CD14-positive monocyte (primary cell): ENCODE data around the gene TUBB4B. TPM values are rescaled to one million over a fixed set of nuclear protein-coding genes. Genes with fewer than 3 reads are reported as not detected.
A peak's percentile ranks its signal among the peaks of the same experiment; 100 is the strongest.
"Not testable (repeated sequence)": the region's sequence is repeated elsewhere in the genome, so short reads cannot be mapped to it uniquely, and the experiment has no call there.

Experiments used
- DNase-seq, 3 donors: peaks; one replicate each; pipeline ENCODE4 v3.0.0-alpha.2; 2011 to 2022
- H2AFZ ChIP-seq: 2 replicates; pipeline ENCODE4 v1.6.0; 2012; ENCODE audit warnings: mild to moderate bottlenecking, low read depth, low read length, inconsistent platforms; ENCODE audit not compliant: insufficient read depth, poor library complexity, severe bottlenecking
- H3K27ac ChIP-seq, 2 donors: 1 replicate in 1 of 2; 2 replicates in 1 of 2; pipeline ENCODE4 v1.5.1; 2012 to 2013; ENCODE audit warnings: low read length in 2 of 2, control low read depth in 1 of 2, inconsistent platforms in 1 of 2, low read depth in 1 of 2, mild to moderate bottlenecking in 1 of 2
- H3K27me3 ChIP-seq, 2 donors: one replicate each; pipeline versions ENCODE4 v1.6.0 to v1.6.1; 2011 to 2013; ENCODE audit warnings: low read length in 2 of 2; ENCODE audit not compliant: control insufficient read depth in 2 of 2, insufficient read depth in 2 of 2
- H3K36me3 ChIP-seq, 2 donors: replicated peaks in 1 of 2; 1 replicate in 1 of 2; 2 replicates in 1 of 2; pipeline versions ENCODE4 v1.5.1 to v1.6.1; 2012 to 2013; ENCODE audit warnings: low read length in 2 of 2, control low read depth in 1 of 2, inconsistent platforms in 1 of 2, mild to moderate bottlenecking in 1 of 2; ENCODE audit not compliant: insufficient read depth in 2 of 2, control insufficient read depth in 1 of 2
- H3K4me1 ChIP-seq, 2 donors: 1 replicate in 1 of 2; 2 replicates in 1 of 2; pipeline versions ENCODE4 v1.5.1 to v1.6.1; 2012 to 2013; ENCODE audit warnings: low read length in 2 of 2, control low read depth in 1 of 2, inconsistent platforms in 1 of 2, mild to moderate bottlenecking in 1 of 2, moderate library complexity in 1 of 2; ENCODE audit not compliant: insufficient read depth in 2 of 2, control insufficient read depth in 1 of 2
- H3K4me2 ChIP-seq: replicated peaks from 2 replicates; pipeline ENCODE3; 2012; ENCODE audit warnings: low read length, moderate library complexity, mild to moderate bottlenecking; ENCODE audit not compliant: poor library complexity, severe bottlenecking; ENCODE audit errors: extremely low read depth
- H3K4me3 ChIP-seq, 3 experiments: fragments of 200-600 bp in 1 of 3; sonication (generic) in 1 of 3; replicated peaks in 1 of 3; 1 replicate in 2 of 3; 2 replicates in 1 of 3; pipeline ENCODE4 v1.5.1; 2011 to 2013; ENCODE audit warnings: low read length in 3 of 3, mild to moderate bottlenecking in 3 of 3, control low read depth in 2 of 3, low read depth in 2 of 3, inconsistent platforms in 1 of 3, moderate library complexity in 1 of 3
- H3K79me2 ChIP-seq: 2 replicates; pipeline ENCODE4 v1.6.0; 2012; ENCODE audit warnings: mild to moderate bottlenecking, control low read depth, inconsistent platforms, low read length, moderate library complexity; ENCODE audit not compliant: insufficient read depth
- H3K9ac ChIP-seq: 2 replicates; pipeline ENCODE4 v1.6.0; 2017; ENCODE audit warnings: low read length, mild to moderate bottlenecking; ENCODE audit not compliant: insufficient read depth, poor library complexity, severe bottlenecking
- H3K9me3 ChIP-seq, 2 donors: replicated peaks in 1 of 2; 1 replicate in 1 of 2; 2 replicates in 1 of 2; pipeline versions ENCODE4 v1.5.1 to v1.6.1; 2012 to 2013; ENCODE audit warnings: low read length in 2 of 2, control low read depth in 1 of 2; ENCODE audit not compliant: control insufficient read depth in 1 of 2, insufficient read depth in 1 of 2
- H4K20me1 ChIP-seq: 2 replicates; pipeline ENCODE4 v1.6.0; 2012; ENCODE audit warnings: mild to moderate bottlenecking, low read length, control low read depth, moderate library complexity; ENCODE audit not compliant: insufficient read depth
- H3K27ac Mint-ChIP-seq, 7 donors: one replicate each; pipeline ENCODE4 v1.8.0; 2020; ENCODE audit warnings: mild to moderate bottlenecking in 7 of 7, mixed read lengths in 7 of 7, moderate library complexity in 6 of 7, inconsistent platforms in 2 of 7
- H3K27me3 Mint-ChIP-seq, 3 donors: one replicate each; pipeline ENCODE4 v1.8.0; 2021 to 2022; ENCODE audit warnings: low read depth in 3 of 3, mild to moderate bottlenecking in 3 of 3, mixed read lengths in 3 of 3, moderate library complexity in 3 of 3, inconsistent platforms in 1 of 3
- H3K36me3 Mint-ChIP-seq, 2 donors: one replicate each; pipeline ENCODE4 v1.8.0; 2020; ENCODE audit warnings: mixed read lengths in 2 of 2, inconsistent platforms in 1 of 2, mild to moderate bottlenecking in 1 of 2
- H3K4me1 Mint-ChIP-seq: one replicate; pipeline ENCODE4 v1.8.0; 2020; ENCODE audit warnings: mild to moderate bottlenecking, mixed read lengths
- H3K4me3 Mint-ChIP-seq, 2 donors: one replicate each; pipeline ENCODE4 v1.8.0; 2020; ENCODE audit warnings: mild to moderate bottlenecking in 2 of 2, mixed read lengths in 2 of 2, moderate library complexity in 1 of 2
- H3K9me3 Mint-ChIP-seq, 7 donors: one replicate each; pipeline ENCODE4 v1.8.0; 2020 to 2022; ENCODE audit warnings: mixed read lengths in 7 of 7, mild to moderate bottlenecking in 6 of 7, moderate library complexity in 6 of 7, inconsistent platforms in 2 of 7
- WGBS: methylation state at CpG from one replicate; pipeline ENCODE4 v1.1.5; 2013; ENCODE audit warnings: missing lambda C conversion rate; ENCODE audit not compliant: insufficient coverage; 5-methylcytosine and 5-hydroxymethylcytosine counted together
- intact Hi-C, 2 donors: fragments of 100-400 bp; cut with micrococcal nuclease; formaldehyde crosslinking; loops; one replicate each; pipeline versions ENCODE4 v1.15.0 to v1.15.1; 2023
- polyA plus RNA-seq, 3 donors: library from polyadenylated mRNA; depleted of rRNA in 1 of 3; unstranded in 2 of 3; stranded (reverse) in 1 of 3; fragments of 300-500 nt in 2 of 3; fragments of >200 nt in 1 of 3; fragmentation: Illumina TruSeq in 2 of 3; gene quantifications; 1 replicate in 2 of 3; 2 replicates in 1 of 3; pipeline ENCODE4 v1.2.3, GENCODE V29; 2012 to 2021
- TF ChIP-seq, protein P1 (sequence below): fragments of 200-600 bp; IDR thresholded peaks from one replicate; pipeline ENCODE4 v1.8.0; 2022; ENCODE audit warnings: antibody characterized with exemption, mild to moderate bottlenecking

Gene TUBB4B
- polyA plus RNA-seq, 3 donors: 58.1 to 284 (median 70.8) TPM

DNA sequence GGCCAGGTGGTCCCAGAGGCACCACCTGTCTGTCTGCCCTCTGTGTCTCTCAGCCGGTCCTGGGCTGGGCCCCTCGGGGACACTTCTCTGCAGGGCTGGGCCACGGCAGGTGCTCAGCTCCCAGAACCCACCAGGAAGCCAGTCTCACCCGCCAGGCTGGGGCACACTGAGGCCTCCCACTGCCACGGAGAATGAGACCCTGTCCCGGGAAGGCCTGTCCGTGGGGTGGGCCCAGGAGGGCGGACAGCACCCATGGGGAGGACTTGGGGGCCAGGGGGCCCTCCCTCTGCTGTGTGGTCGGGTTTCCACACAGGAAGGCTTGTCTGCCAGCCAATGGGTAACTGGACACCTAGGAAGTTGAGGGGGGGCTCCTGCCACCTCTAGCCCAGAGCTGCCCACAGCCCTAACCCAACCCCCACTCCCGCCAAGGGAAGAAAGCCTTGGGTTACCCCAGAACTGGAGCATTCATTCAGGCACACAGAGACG, 4.1 kb upstream of the TUBB4B start:
- H3K27ac ChIP-seq: no peak overlapping the region
- peaks cover under 1% of the 10 kb centered on the region in 2 donors for H3K36me3 ChIP-seq
- Mint-ChIP-seq H3K27ac (peak overlapping the region in 1 of 7 donors; percentile 50), H3K36me3 (no peaks in the 10 kb centered on the region), H3K4me1 (peaks cover 23% of the 10 kb centered on the region), H3K27me3 (peaks cover 2 to 22% (median 8%) of the 10 kb centered on the region in 3 donors), H3K4me3 (no peak overlapping the region), H3K9me3 (peaks cover 0 to 3% (median 0%) of the 10 kb centered on the region in 7 donors)
- peak overlapping the region; percentile 51 for H3K4me2 ChIP-seq
- H3K4me3 ChIP-seq: no peak overlapping the region
- no peak overlapping the region for H3K9ac ChIP-seq
- no peaks in the 10 kb centered on the region for H3K9me3 ChIP-seq
- intact Hi-C loops: loop anchor here in 1 of 2 donors (5.0 kb wide), 2 partner anchors 50 to 115 kb away; partner anchors contain the start of genes ANAPC2 and SSNA1
- H3K79me2 ChIP-seq: peaks cover 23% of the 10 kb centered on the region
- TF ChIP-seq, protein P1, sequence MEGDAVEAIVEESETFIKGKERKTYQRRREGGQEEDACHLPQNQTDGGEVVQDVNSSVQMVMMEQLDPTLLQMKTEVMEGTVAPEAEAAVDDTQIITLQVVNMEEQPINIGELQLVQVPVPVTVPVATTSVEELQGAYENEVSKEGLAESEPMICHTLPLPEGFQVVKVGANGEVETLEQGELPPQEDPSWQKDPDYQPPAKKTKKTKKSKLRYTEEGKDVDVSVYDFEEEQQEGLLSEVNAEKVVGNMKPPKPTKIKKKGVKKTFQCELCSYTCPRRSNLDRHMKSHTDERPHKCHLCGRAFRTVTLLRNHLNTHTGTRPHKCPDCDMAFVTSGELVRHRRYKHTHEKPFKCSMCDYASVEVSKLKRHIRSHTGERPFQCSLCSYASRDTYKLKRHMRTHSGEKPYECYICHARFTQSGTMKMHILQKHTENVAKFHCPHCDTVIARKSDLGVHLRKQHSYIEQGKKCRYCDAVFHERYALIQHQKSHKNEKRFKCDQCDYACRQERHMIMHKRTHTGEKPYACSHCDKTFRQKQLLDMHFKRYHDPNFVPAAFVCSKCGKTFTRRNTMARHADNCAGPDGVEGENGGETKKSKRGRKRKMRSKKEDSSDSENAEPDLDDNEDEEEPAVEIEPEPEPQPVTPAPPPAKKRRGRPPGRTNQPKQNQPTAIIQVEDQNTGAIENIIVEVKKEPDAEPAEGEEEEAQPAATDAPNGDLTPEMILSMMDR: no peak
- DNase-seq: no peak
- peaks cover 5% of the 10 kb centered on the region for H4K20me1 ChIP-seq
- peak overlapping the region; percentile 50 for H2AFZ ChIP-seq
- peaks cover 34 to 41% of the 10 kb centered on the region in 2 donors for H3K4me1 ChIP-seq
- H3K27me3 ChIP-seq: no peaks in the 10 kb centered on the region
- 17% methylated on average over 9 of the region's 11 CpGs for WGBS

GRCh38 chr9:137237759-137238726, 3.0 kb upstream of the TUBB4B start:
- TF ChIP-seq, protein P1: no peak
- H3K27me3 Mint-ChIP-seq: peaks cover 2 to 17% (median 8%) of the 10 kb centered on the region in 3 donors
- H2AFZ ChIP-seq: no peak overlapping the region
- H3K79me2 ChIP-seq: peaks cover 33% of the 10 kb centered on the region
- no peak overlapping the region for H3K9ac ChIP-seq
- H3K4me3 ChIP-seq: no peak overlapping the region
- H3K9me3 ChIP-seq: no peaks in the 10 kb centered on the region
- WGBS: 87% methylated on average over 10 of the region's 13 CpGs
- no peak for DNase-seq
- no peak overlapping the region for H3K4me2 ChIP-seq
- peaks cover 44 to 52% of the 10 kb centered on the region in 2 donors for H3K4me1 ChIP-seq
- H3K27me3 ChIP-seq: no peaks in the 10 kb centered on the region
- H3K27ac Mint-ChIP-seq: peak overlapping the region in 1 of 7 donors; percentile 33
- peaks cover 10% of the 10 kb centered on the region in 2 donors for H3K36me3 Mint-ChIP-seq
- H3K4me3 Mint-ChIP-seq: no peak overlapping the region
- H3K36me3 ChIP-seq: peaks cover 11% of the 10 kb centered on the region in 2 donors
- peaks cover 15% of the 10 kb centered on the region for H4K20me1 ChIP-seq
- H3K9me3 Mint-ChIP-seq: peaks cover 0 to 3% (median 0%) of the 10 kb centered on the region in 7 donors
- no peak overlapping the region for H3K27ac ChIP-seq
- H3K4me1 Mint-ChIP-seq: peaks cover 33% of the 10 kb centered on the region
- intact Hi-C loops: loop anchor here in 1 of 2 donors (5.0 kb wide), 2 partner anchors 51 to 116 kb away; partner anchors contain the start of genes ANAPC2 and SSNA1

- peaks cover 49 to 63% of the 10 kb centered on the region in 2 donors for H3K4me1 ChIP-seq
- peaks cover 18 to 19% of the 10 kb centered on the region in 2 donors for H3K36me3 ChIP-seq
- WGBS: 76% methylated on average over 8 of the region's 27 CpGs
- not testable (repeated sequence) for H3K9me3 ChIP-seq, DNase-seq, H3K27me3 Mint-ChIP-seq, H3K9me3 Mint-ChIP-seq, H3K27me3 ChIP-seq
- Mint-ChIP-seq H3K27ac (peak overlapping the region; percentile 6 to 84 (median 45)), H3K4me3 (peak overlapping the region; percentile 67 to 76), H3K36me3 (peaks cover 15 to 18% of the 10 kb centered on the region in 2 donors), H3K4me1 (peaks cover 47% of the 10 kb centered on the region)
- peak overlapping the region; percentile 74 for H3K9ac ChIP-seq
- H3K4me2 ChIP-seq: peak overlapping the region; percentile 96
- peak overlapping the region; percentile 88 for H2AFZ ChIP-seq
- intact Hi-C loops: loop anchor here (2.0 to 5.0 kb wide), 4 partner anchors 15 to 117 kb away; partner anchors contain the start of genes ANAPC2 (in 1 of the 2), NELFB (in 1 of the 2), SSNA1 (in 1 of the 2) and TPRN (in 1 of the 2)
- H3K79me2 ChIP-seq: peaks cover 34% of the 10 kb centered on the region
- peaks cover 32% of the 10 kb centered on the region for H4K20me1 ChIP-seq
- peak overlapping the region; percentile 52 to 80 (median 59) for H3K4me3 ChIP-seq
- H3K27ac ChIP-seq: peak overlapping the region; percentile 38 to 82
These were observed 1.4 kb upstream of the TUBB4B start for GRCh38 chr9:137239541-137240200.
